HG03442 (cell line): Measurements from ENCODE around the gene GORASP2.
"Not testable (repeated sequence)": the region's sequence is repeated elsewhere in the genome, so short reads cannot be mapped to it uniquely, and the experiment has no call there.

Experiments used
- ATAC-seq: cut with Tn5 transposase; IDR thresholded peaks from one replicate; pipeline ENCODE4 v1.9.1; 2021; ENCODE audit warnings: mild to moderate bottlenecking, moderate library complexity; ENCODE audit not compliant: unreplicated experiment

GORASP2 gene

DNA sequence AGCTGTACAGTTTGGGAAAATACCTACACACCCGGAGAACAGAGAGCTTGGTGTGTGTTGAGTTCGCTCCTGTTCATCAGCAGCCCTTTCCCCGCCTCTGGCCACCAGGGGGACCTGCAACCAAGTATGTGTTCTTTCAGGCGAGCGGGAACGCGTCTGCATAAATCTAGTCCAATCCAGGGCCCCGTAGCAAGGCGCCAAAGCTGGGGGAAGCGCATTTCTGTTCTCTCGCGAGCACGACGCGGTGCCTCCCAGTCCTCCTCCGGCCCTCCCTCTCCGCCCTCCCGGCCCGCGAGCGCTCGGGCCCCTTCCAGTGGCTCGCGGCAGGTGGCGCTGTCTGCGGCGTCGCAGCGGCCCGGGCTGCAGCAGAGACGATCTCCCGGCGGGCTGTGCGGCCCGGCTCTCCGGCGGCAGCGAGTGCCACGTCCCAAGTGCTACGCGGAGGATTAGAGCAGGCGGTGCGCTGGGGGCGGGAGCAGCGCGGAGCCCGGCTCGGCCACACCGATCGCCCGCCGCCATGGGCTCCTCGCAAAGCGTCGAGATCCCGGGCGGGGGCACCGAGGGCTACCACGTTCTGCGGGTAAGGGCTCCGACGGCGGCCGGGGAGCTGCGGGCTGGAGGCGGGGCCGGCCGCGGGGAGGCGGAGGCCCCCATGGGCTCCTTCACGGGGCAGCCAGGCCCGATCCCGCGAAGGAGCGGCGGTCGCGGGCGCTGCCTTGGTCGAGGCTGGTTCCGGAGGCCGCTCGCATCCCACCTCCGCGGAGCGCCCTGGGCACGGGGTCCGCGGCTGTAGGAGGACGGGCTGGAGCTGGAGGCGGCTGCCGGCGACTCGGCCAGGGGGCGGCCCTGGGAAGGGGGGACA lies at the start of gene GORASP2:
TSS of gene GORASP2 (plus strand) at position 430 of the 862 bp plus-strand sequence. CDS start at position 518, 88 bp downstream.
- peak; percentile 86 for ATAC-seq

- ATAC-seq, result no peak
Observed at GRCh38 chr2:170881840-170882239, 47.2 kb upstream of the GORASP2 start.

DNA sequence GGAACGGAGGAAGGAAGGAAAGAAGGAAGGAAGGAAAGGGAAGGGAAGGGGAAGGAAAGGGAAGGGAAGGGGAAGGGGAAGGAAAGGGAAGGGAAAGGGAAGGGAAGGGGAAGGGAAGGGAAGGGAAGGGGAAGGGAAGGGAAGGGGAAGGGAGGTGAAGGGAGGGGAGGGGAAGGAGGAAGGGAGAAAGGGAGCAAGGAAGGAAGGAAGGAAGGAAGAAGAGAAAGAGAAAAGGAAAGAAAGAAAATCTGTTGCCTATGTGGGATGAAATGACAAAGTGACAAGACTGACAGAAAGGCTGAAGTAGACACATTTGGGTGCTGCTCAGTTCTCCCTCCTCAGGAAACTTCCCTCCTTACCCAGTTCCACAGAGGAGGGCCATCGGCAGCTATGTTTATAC lies 46.3 kb upstream of the GORASP2 start:
- ATAC-seq, result no peak

DNA sequence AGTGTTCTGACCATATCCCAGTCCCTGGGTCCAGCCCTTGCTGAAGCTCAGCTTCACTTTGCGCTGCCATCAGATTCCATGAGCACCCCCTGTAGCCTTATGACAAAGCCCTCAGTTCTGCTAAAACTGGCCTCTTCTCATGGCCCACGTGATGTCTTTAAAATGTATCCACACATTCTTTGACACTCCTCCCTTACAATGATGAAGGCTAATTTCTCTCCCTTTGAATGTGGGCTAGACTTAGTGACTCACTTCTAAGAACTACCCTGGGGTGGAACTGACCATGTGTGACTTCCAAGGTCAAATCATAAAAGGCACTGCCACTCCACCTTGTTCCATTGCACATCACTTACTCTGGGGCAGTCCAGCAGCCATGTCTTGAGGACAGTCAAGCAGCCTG lies 45.4 kb upstream of the GORASP2 start:
- no peak for ATAC-seq

DNA sequence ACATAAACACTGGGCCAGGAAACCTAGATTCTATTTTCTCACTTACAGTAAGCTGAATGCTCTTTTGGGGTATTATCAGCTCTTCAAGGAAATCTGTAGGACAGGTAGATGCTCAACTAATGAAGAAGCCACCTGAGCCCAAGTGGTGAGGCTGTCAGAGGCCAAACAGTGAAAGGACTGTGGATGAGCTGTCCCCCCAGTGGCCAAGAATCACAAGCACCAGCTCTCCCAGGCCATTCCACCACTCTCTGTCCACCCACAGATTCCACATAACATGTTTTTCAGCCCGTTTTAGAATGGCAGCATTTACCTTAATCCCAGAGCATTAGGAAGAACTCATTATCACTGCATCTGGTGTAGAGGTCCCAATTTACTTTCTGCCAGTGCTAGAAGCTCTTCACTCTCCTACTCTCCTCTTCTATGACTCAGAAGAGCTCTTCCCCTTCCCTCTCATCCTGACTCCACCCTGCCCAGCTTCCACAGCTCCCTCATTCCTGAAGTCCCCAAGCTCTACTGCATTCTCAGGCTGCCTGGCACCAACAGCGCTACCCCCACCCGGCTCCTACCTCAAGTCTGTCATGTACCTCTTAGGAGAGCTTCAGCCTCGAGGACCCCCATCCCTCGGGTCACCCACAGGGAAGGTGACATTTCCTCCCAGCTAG lies 43.8 kb upstream of the GORASP2 start:
- no peak for ATAC-seq

GRCh38 chr2:170886386-170886785 lies 42.7 kb upstream of the GORASP2 start:
- no peak for ATAC-seq

- no peak for ATAC-seq
Observed at GRCh38 chr2:170887496-170887895, 41.6 kb upstream of the GORASP2 start.

DNA sequence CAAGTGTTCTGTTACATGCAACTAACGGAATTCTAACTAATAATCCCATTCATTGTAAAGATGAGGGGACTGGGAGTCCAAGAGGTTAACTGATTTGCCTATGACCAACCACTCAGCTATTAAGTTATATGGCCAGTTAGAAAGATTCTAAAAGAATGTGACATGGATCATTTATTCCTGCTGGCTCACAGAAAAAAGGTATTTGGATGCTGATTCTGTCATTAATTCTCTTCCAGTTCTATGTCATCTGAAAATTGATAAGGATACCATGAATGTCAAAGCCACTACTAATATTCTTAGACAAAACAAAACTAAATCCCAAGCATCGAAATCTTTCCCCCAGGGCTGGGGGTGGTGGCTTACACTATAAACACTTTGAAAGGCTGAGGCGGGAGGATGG lies 41.2 kb upstream of the GORASP2 start:
- ATAC-seq, result no peak

DNA sequence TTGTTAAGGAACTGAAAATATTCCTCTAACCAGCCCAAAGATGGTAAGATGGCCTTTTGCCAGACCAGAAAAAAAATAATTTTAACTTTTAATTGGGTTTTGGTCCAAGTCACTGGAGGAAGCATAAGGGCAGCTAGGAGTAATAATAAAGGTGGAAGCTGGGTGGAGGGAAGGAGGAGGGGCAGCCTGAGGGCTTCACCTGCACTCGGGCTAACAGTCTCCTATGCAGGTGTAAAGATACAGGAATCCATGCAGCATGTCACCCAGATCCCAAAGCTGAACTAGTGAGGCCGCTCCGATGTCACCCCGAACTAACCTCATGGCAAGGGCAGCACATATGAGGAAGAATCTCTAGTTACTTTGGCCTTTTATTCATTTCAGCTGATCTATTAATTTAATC lies 37.2 kb upstream of the GORASP2 start:
- ATAC-seq, result no peak

DNA sequence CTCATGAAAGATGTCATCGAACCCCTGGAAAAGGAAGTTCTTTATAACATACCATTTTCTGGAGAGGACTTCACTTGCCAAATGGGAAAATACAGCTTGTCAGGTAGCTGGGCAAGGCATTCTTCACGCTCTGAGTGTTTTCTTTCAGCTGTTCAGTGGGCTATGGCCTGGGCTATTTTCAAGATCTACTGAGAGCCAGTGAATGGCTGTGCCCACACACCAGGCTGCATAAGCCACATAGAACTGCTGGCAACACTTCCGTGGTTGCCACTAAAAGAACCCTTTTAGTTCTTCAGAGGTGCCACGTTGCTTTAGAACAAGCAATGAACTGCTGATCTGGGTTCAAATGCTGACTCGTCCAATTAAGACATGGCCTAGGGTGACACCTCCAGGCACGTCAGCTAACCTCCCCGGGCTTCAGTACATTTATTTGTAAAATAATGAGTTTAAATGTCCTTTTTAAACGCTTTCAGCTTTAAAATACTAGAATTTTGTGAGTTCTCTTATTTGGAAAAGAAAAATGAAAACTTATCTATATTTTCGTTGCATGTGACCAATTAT lies 36.6 kb upstream of the GORASP2 start:
- no peak for ATAC-seq

DNA sequence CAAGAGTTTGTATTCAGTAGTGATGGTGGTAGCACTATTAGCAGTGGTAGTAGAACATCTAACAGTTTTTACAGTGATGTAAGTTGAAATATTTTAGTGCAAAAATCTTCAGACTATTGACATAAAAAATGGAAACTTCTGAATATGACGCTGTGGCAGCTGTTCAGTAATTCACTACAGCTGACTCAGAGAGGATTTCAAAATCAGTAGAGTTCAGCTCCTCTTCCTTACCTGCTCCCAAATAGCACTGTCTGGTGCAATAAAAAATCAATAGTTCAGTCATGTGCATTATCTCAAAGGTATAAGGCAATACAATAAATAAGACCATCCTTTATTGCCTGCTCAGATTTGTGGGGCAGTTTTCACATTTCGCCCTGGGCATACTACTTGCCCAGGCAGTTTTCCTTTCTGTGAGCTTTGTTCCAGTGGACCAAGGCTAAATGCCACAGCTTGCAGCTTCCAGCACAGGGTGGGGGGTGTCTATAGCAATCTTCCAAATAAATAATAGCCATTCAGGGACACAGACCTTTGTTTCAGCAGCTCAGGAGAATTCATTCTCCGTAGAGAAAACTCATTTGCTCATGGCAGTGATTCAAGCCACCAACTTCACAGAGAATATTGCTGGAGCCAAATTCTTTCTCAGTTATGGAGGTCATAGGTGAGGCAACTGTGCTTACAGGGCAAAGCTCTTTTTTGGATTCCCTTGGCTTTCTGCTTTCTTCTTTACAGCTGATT lies 33.9 kb upstream of the GORASP2 start:
- ATAC-seq, result no peak

- no peak for ATAC-seq
Observed at GRCh38 chr2:170896622-170897021, 32.4 kb upstream of the GORASP2 start.

DNA sequence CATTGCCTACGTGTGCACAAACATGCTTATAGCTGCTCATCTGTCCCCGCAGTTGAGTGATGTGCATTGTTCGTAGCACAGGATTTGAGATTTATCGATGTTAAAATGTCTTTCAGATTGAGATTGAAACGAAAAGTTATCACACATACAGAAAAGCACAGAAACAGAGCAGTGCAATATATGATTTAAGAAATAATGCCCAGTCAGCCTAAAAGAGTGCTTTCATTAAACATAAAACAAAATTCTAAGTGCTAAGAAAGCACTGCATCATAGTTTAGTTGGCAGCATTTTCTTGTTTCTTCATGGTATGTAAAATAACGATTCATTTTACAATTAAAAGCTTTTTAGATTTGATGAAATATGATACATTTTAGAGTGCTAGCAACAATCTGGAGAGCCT lies 31.9 kb upstream of the GORASP2 start:
- no peak for ATAC-seq

- ATAC-seq, result no peak
Observed at GRCh38 chr2:170905864-170906263, 23.2 kb upstream of the GORASP2 start.

- ATAC-seq, result no peak
Observed at GRCh38 chr2:170911314-170911889, 17.7 kb upstream of the GORASP2 start.

DNA sequence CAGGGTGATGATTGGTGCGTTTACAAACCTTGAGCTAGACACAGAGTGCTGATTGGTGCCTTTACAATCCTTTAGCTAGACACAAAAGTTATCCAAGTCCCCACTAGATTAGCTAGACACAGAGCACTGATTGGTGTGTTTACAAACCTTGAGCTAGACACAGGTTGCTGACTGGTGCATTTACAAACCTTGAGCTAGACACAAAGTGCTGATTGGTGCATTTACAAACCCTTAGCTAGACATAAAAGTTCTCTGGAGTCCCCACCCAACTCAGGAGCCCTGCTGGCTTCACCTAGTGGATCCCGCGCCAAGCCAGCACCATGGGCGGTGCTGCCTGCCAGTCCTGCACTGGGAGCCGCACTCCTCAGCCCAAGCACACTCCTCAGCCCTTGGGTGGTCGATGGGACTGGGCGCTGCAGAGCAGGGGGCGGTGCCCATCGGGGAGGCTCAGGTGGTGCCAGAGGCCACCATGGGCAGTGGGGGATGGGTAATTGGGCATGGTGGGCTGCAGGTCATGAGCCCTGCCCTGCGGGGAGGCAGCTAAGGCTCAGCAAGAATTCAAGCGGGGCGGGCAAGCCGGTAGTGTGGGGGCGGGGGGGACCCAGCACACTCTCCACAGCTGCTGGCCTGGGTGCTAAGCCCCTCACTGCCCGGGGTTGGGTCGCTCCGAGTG lies 13.9 kb upstream of the GORASP2 start:
- not testable (repeated sequence) for ATAC-seq

DNA sequence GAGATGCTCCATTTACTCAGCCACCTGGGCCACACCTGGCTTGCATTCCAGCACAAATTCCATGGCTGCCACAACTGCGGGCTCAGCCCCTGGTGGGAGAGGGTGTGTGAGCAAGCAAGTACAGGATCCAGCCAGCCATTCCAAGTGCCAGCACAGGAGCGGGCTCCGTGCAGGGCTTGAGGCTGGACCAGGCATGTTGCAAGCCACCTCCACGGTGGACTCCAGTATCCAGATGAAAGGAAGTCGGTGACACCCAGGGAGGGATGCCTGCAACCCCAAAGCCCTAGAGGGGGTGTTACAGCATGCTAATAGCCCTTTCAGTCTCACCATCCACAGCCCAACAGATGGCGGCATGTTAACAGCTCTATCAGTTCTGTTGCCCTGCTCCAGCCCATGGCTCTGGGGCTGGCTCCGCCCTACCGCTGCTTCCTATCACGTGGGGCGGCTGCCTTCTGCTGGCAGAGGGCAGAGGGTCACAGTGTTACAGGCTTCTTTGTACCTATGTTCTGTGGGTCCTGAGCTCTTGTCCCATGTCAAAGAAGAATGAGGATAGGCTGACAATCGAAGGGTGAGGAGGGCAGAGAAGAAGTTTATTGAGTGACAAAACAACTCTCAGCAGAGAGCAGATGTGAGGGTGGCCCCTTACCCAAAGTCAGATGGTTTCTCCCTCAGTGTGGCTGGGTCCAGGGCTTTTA lies 11.7 kb upstream of the GORASP2 start:
- no peak for ATAC-seq

DNA sequence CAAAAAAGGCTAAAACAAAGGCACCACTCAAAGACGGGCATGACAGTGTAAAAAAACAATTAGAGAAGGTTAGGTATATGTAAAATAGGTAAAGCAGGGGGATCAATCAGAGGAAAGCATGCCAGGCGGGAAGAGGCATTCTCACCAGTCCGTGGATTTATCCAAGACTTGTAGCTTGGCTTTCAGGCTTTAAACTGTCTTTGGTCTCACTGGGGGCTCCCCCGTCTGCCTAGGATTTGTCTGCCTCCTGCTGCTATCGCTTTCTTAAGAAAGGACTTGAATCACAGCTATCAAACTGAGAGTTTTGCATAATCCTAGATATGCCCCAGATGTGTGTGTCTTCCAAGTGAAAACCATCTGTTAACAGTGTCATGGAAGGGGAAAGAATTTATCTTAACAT lies 11.1 kb upstream of the GORASP2 start:
- ATAC-seq, result no peak

- not testable (repeated sequence) for ATAC-seq
Observed at GRCh38 chr2:170921873-170922272, 7.2 kb upstream of the GORASP2 start.
